GM18505 (cell line): Measurements from ENCODE around the gene CLSTN3.

ENCODE experiments used
- ATAC-seq: cut with Tn5 transposase; IDR thresholded peaks from one replicate; pipeline ENCODE4 v1.9.1; 2021; ENCODE audit not compliant: unreplicated experiment
- POLR2A ChIP-seq: IDR thresholded peaks from 4 replicates; pipeline ENCODE4 v1.6.1; 2011; ENCODE audit warnings: borderline replicate concordance; ENCODE audit not compliant: insufficient read depth, insufficient read length; ENCODE audit errors: extremely low read depth

The CLSTN3 gene

GRCh38 chr12:7122811-7123769 lies 7.1 kb upstream of the CLSTN3 start:
- no peak for TF ChIP-seq POLR2A
- no peak for ATAC-seq

DNA sequence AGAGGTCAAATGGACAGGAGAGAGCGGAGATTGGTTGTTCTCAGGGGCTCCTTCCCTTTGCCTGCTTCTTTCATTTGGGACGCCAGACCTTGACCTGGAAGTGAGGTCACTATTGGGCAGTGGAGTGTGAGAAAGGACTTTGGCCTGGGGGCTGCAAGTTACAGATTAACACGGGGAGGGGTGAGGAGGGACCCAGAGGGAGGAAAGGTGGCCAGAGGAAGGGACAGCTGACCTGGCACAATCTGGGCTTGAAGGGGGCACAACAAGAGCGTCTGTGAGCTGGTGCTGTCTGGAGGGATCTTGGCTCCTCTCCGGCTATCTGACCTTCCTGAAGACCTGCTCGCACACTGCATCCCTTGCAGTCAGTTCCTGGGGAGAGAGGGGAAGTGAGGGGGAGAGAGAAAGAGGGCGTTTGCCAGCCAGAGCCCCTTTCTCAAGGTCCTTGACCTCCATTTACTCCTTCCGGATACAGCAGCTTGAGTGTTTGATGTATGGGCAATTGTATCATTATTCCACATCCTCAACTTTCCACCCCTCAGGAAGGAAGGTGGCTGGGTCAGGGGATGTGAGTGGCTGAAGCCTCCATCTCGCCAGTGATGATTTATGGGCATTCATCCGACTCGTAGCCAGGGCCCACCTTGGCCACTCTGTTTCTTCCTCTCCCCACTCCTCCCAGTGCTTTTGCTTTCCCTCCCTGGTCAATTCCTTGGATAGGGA lies 6.2 kb upstream of the CLSTN3 start:
- no peak for ATAC-seq
- TF ChIP-seq POLR2A = no peak

GRCh38 chr12:7125632-7126227 lies 4.4 kb upstream of the CLSTN3 start:
- ATAC-seq = no peak
- TF ChIP-seq POLR2A = no peak

GRCh38 chr12:7127916-7128626 lies 2.1 kb upstream of the CLSTN3 start:
- no peak for ATAC-seq
- TF ChIP-seq POLR2A = no peak

DNA sequence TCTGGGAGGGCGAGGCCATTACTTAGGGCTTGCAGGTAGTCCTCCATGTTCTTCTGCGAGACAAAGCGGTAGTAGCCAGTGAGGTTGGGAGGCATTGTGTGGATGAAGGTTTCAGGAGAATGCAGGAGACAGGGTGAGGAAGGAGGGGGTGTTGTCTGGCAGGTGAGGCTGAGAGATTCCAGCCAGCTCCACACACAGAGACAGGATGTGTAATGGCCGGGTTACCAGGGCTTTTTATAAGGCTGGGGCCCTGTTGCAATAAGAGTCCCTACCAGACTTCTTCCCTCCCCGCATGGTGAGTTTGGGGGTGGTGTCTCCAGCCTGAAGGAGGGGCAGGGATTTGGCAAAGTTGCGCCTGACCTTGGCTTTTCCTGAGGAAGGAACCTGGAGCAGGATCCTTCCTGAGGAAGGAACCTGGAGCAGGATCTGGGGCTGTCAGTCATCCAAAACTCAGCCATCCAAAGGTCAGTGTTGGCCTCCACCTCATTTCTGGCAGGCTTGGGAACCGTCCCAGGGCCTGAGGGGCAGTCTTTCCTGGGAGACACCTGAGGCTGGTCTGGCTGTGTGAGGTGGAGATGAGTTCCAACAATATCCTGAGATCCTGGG lies 1.4 kb upstream of the CLSTN3 start, which contains the start of gene RBP5:
TSS of gene RBP5 (minus strand) at position 209 of the 606 bp plus-strand sequence. CDS start at position 95, 114 bp downstream.
- ATAC-seq = no peak
- no peak for TF ChIP-seq POLR2A

GRCh38 chr12:7129287-7129871 lies 792 bp upstream of the CLSTN3 start:
- no peak for ATAC-seq
- TF ChIP-seq POLR2A = peak; percentile 16

- no peak for TF ChIP-seq POLR2A
- ATAC-seq = no peak
Observed at GRCh38 chr12:7130701-7131501, 730 bp downstream of the CLSTN3 start.

- TF ChIP-seq POLR2A = no peak
- ATAC-seq = no peak
Observed at GRCh38 chr12:7131502-7131866, 1.3 kb downstream of the CLSTN3 start.

GRCh38 chr12:7134396-7135166 lies 4.4 kb downstream of the CLSTN3 start:
- no peak for TF ChIP-seq POLR2A
- ATAC-seq = no peak

GRCh38 chr12:7136071-7136470 lies 5.9 kb downstream of the CLSTN3 start:
- no peak for TF ChIP-seq POLR2A
- ATAC-seq = no peak

GRCh38 chr12:7136676-7137075 lies 6.5 kb downstream of the CLSTN3 start:
- TF ChIP-seq POLR2A = no peak
- ATAC-seq = no peak

- no peak for ATAC-seq
- TF ChIP-seq POLR2A = no peak
Observed at GRCh38 chr12:7137908-7138307, 7.7 kb downstream of the CLSTN3 start.
